H1 (cell line): ENCODE results near the gene RPLP2. TPM values are rescaled to one million over a fixed set of nuclear protein-coding genes. Genes with fewer than 3 reads are reported as not detected.

Source experiments
- CTCF ChIA-PET: fragments of 300-600 bp; sonication (Branson Sonifier 250); formaldehyde crosslinking; loops from one replicate; lab custom pipeline; 2021; ENCODE audit not compliant: partially characterized antibody; lab: Charles Lee
- POLR2A ChIA-PET: fragments of 300-600 bp; sonication (Branson Sonifier 250); formaldehyde crosslinking; loops from one replicate; lab custom pipeline; 2021; ENCODE audit warnings: inconsistent platforms; ENCODE audit not compliant: partially characterized antibody; lab: Charles Lee
- DNase-seq, 2 experiments: peaks; one replicate each; pipeline versions ENCODE4 v3.0.0 to v3.0.0-alpha.2; 2010 to 2022; ENCODE audit warnings: low spot score in 2 of 2, low read depth in 1 of 2, mixed read lengths in 1 of 2
- FAIRE-seq: peaks from 2 replicates; lab custom pipeline; 2011; peaks lifted over from hg19 to GRCh38; lab: Jason Lieb, UNC
- H2AFZ ChIP-seq: 2 replicates; pipeline ENCODE4 v1.8.1; 2012; ENCODE audit warnings: low read length, inconsistent platforms
- H2AK5ac ChIP-seq: 2 replicates; pipeline ENCODE4 v1.6.1; 2013; ENCODE audit warnings: low read depth, low read length
- H2BK120ac ChIP-seq: replicated peaks from 2 replicates; pipeline ENCODE3; 2013; ENCODE audit warnings: low read depth, low read length, inconsistent platforms
- H2BK12ac ChIP-seq: 2 replicates; pipeline ENCODE4 v1.6.1; 2013; ENCODE audit warnings: low read depth, low read length
- H2BK15ac ChIP-seq: 2 replicates; pipeline ENCODE4 v1.6.1; 2013; ENCODE audit warnings: low read length
- H2BK20ac ChIP-seq: 2 replicates; pipeline ENCODE4 v1.6.1; 2013; ENCODE audit warnings: low read length
- H2BK5ac ChIP-seq: 2 replicates; pipeline ENCODE4 v1.6.1; 2013; ENCODE audit warnings: low read depth, low read length
- H3K14ac ChIP-seq: 2 replicates; pipeline ENCODE4 v1.6.1; 2013; ENCODE audit warnings: inconsistent platforms; ENCODE audit not compliant: insufficient read length
- H3K18ac ChIP-seq: 2 replicates; pipeline ENCODE4 v1.6.1; 2013; ENCODE audit warnings: low read length; ENCODE audit errors: extremely low read depth
- H3K23ac ChIP-seq: 2 replicates; pipeline ENCODE4 v1.6.1; 2013; ENCODE audit warnings: inconsistent platforms; ENCODE audit not compliant: insufficient read length
- H3K23me2 ChIP-seq: 2 replicates; pipeline ENCODE4 v1.6.1; 2013; ENCODE audit warnings: low read depth, low read length
- H3K27ac ChIP-seq: 2 replicates; pipeline ENCODE4 v1.6.1; 2011; ENCODE audit warnings: low read depth, low read length, inconsistent platforms
- H3K27me3 ChIP-seq, 4 experiments: replicated peaks in 1 of 4; 1 replicate in 1 of 4; 2 replicates in 3 of 4; pipeline versions ENCODE4 v1.6.1 to v1.8.1; 2011 to 2013; ENCODE audit warnings: low read length in 3 of 4, mild to moderate bottlenecking in 3 of 4, inconsistent platforms in 2 of 4, mixed read lengths in 2 of 4, moderate library complexity in 1 of 4; ENCODE audit not compliant: control insufficient read depth in 3 of 4, insufficient read depth in 3 of 4; ENCODE audit errors: extremely low read depth in 1 of 4
- H3K36me3 ChIP-seq, 4 experiments: 2 replicates each; pipeline versions ENCODE4 v1.6.1 to v1.8.1; 2011 to 2013; ENCODE audit warnings: mild to moderate bottlenecking in 4 of 4, low read length in 3 of 4, moderate library complexity in 2 of 4, control low read depth in 1 of 4, inconsistent platforms in 1 of 4; ENCODE audit not compliant: insufficient read depth in 4 of 4, control insufficient read depth in 2 of 4
- H3K4ac ChIP-seq: replicated peaks from 2 replicates; pipeline ENCODE3; 2013; ENCODE audit warnings: low read length, low read depth, mixed read lengths, inconsistent platforms; ENCODE audit not compliant: insufficient read length
- H3K4me1 ChIP-seq, 4 experiments: replicated peaks in 1 of 4; 1 replicate in 1 of 4; 2 replicates in 3 of 4; pipeline versions ENCODE4 v1.6.1 to v1.8.1; 2011 to 2013; ENCODE audit warnings: low read length in 3 of 4, inconsistent platforms in 2 of 4, mixed read lengths in 1 of 4; ENCODE audit not compliant: insufficient read depth in 4 of 4, control insufficient read depth in 3 of 4
- H3K4me2 ChIP-seq, 2 experiments: 2 replicates each; pipeline versions ENCODE4 v1.6.1 to v1.8.1; 2011 to 2013; ENCODE audit warnings: low read depth in 2 of 2, low read length in 2 of 2, control low read depth in 1 of 2, inconsistent platforms in 1 of 2, mild to moderate bottlenecking in 1 of 2; ENCODE audit not compliant: insufficient read depth in 1 of 2
- H3K4me3 ChIP-seq, 4 experiments: fragments of 200-600, 300-600 bp in 1 of 4; sonication (generic), shearing (Covaris generic), sonication (Bioruptor Twin) in 1 of 4; 2 replicates each; pipeline versions ENCODE4 v1.5.1 to v1.8.1; 2011 to 2016; ENCODE audit warnings: low read length in 4 of 4, low read depth in 3 of 4, control low read depth in 2 of 4, inconsistent platforms in 2 of 4, mild to moderate bottlenecking in 2 of 4, mixed read lengths in 1 of 4, moderate library complexity in 1 of 4; ENCODE audit not compliant: insufficient read depth in 2 of 4; ENCODE audit errors: extremely low read depth in 1 of 4
- H3K56ac ChIP-seq: replicated peaks from 2 replicates; pipeline ENCODE3; 2013; ENCODE audit warnings: low read depth, mild to moderate bottlenecking, mixed read lengths, low read length, inconsistent platforms; ENCODE audit not compliant: insufficient read length
- H3K79me1 ChIP-seq: 2 replicates; pipeline ENCODE4 v1.6.1; 2013; ENCODE audit warnings: low read depth, low read length, control low read depth
- H3K79me2 ChIP-seq, 2 experiments: 2 replicates each; pipeline versions ENCODE4 v1.6.1 to v1.8.1; 2012 to 2013; ENCODE audit warnings: low read length in 2 of 2, mild to moderate bottlenecking in 2 of 2, inconsistent platforms in 1 of 2; ENCODE audit not compliant: insufficient read depth in 2 of 2, control insufficient read depth in 1 of 2
- H3K9ac ChIP-seq, 4 experiments: replicated peaks in 1 of 4; 1 replicate in 1 of 4; 2 replicates in 3 of 4; pipeline versions ENCODE4 v1.6.1 to v1.8.1; 2011 to 2013; ENCODE audit warnings: low read depth in 3 of 4, low read length in 3 of 4, control low read depth in 2 of 4, mild to moderate bottlenecking in 2 of 4, moderate library complexity in 2 of 4, inconsistent platforms in 1 of 4; ENCODE audit errors: extremely low read depth in 1 of 4
- H3K9me3 ChIP-seq, 2 experiments: 2 replicates each; pipeline versions ENCODE4 v1.6.1 to v1.8.1; 2012 to 2013; ENCODE audit warnings: mild to moderate bottlenecking in 2 of 2, moderate library complexity in 2 of 2, control low read depth in 1 of 2, inconsistent platforms in 1 of 2, low read depth in 1 of 2, low read length in 1 of 2, mixed read lengths in 1 of 2; ENCODE audit not compliant: insufficient read depth in 2 of 2
- H4K20me1 ChIP-seq, 2 experiments: replicated peaks in 1 of 2; 2 replicates each; pipeline versions ENCODE3 to v1.8.1; 2011 to 2013; ENCODE audit warnings: inconsistent platforms in 2 of 2, low read length in 2 of 2, mild to moderate bottlenecking in 1 of 2; ENCODE audit not compliant: insufficient read depth in 2 of 2, control insufficient read depth in 1 of 2
- H4K5ac ChIP-seq: 2 replicates; pipeline ENCODE4 v1.6.1; 2013; ENCODE audit warnings: low read length, low read depth, mixed read lengths, inconsistent platforms; ENCODE audit not compliant: insufficient read length
- H4K8ac ChIP-seq: 2 replicates; pipeline ENCODE4 v1.8.0; 2013; ENCODE audit warnings: mild to moderate bottlenecking, moderate library complexity, low read length, inconsistent platforms; ENCODE audit not compliant: insufficient read depth; ENCODE audit errors: extremely low read depth
- H4K91ac ChIP-seq: replicated peaks from 2 replicates; pipeline ENCODE3; 2013; ENCODE audit warnings: low read length, mixed read lengths, inconsistent platforms; ENCODE audit not compliant: insufficient read length
- ASH2L ChIP-seq: fragments of 200-600, 300-600 bp; sonication (generic); IDR thresholded peaks from one replicate; pipeline ENCODE4 v1.7.1; 2017; ENCODE audit warnings: low read length
- CTBP2 ChIP-seq: IDR thresholded peaks from 2 replicates; pipeline ENCODE4 v1.7.0; 2011; ENCODE audit warnings: borderline replicate concordance, mild to moderate bottlenecking, moderate library complexity, mixed read lengths, low read length; ENCODE audit not compliant: insufficient read depth, insufficient read length
- POU5F1 ChIP-seq: IDR thresholded peaks from 2 replicates; pipeline ENCODE4 v1.6.1; 2011; ENCODE audit warnings: low read depth, mild to moderate bottlenecking, low read length, moderate library complexity
- RBBP5 ChIP-seq: IDR thresholded peaks from 2 replicates; pipeline ENCODE4 v1.7.1; 2012; ENCODE audit warnings: low read depth, mild to moderate bottlenecking, inconsistent platforms, low read length, moderate library complexity, borderline replicate concordance
- ZNF274 ChIP-seq: IDR thresholded peaks from 2 replicates; pipeline ENCODE4 v1.7.0; 2012; ENCODE audit warnings: low read length, borderline replicate concordance; ENCODE audit errors: extremely low read depth
- WGBS, 2 experiments: shearing (Covaris generic) in 1 of 2; methylation state at CpG; one replicate each; pipeline versions ENCODE4 v1.1.6 to v1.1.7; 2013 to 2015; ENCODE audit warnings: low lambda C conversion rate in 2 of 2, mixed read lengths in 2 of 2, inconsistent platforms in 1 of 2, low coverage in 1 of 2, missing lambda C conversion rate in 1 of 2; ENCODE audit not compliant: insufficient replicate concordance in 2 of 2, insufficient coverage in 1 of 2, insufficient read length in 1 of 2; ENCODE audit errors: extremely low coverage in 1 of 2, missing lambda C conversion rate in 1 of 2; 5-methylcytosine and 5-hydroxymethylcytosine counted together
- polyA plus RNA-seq, 7 experiments: library from polyadenylated mRNA; depleted of rRNA in 3 of 7; stranded (reverse) in 5 of 7; unstranded in 2 of 7; fragments of >200 nt in 5 of 7; fragments of 200-250 nt in 2 of 7; gene quantifications; 1 replicate in 5 of 7; 2 replicates in 1 of 7; 4 replicates in 1 of 7; pipeline versions ENCODE4 v1.2.1 to v1.2.3, GENCODE V29; 2011 to 2013; ENCODE audit warnings: missing spikeins in 2 of 7, mixed read lengths in 2 of 7
- total RNA-seq: library from RNA; stranded (reverse); fragmentation: NEBNext Ultra II Directional; extraction: Animal tissue kit (Norgen Biotek cat#: 25700); gene quantifications from 2 replicates; pipeline ENCODE4 v1.2.1, GENCODE V29; 2021
- TF ChIP-seq, protein P1 (sequence below): IDR thresholded peaks from 2 replicates; pipeline ENCODE4 v1.6.1; 2012; ENCODE audit warnings: inconsistent platforms

Gene RPLP2
- total and polyA plus RNA-seq, 2 of the 8 experiments (the other 6 are each of a cell fraction or from before 2014, with no cell fraction given): 1,789 to 2,106 TPM

DNA sequence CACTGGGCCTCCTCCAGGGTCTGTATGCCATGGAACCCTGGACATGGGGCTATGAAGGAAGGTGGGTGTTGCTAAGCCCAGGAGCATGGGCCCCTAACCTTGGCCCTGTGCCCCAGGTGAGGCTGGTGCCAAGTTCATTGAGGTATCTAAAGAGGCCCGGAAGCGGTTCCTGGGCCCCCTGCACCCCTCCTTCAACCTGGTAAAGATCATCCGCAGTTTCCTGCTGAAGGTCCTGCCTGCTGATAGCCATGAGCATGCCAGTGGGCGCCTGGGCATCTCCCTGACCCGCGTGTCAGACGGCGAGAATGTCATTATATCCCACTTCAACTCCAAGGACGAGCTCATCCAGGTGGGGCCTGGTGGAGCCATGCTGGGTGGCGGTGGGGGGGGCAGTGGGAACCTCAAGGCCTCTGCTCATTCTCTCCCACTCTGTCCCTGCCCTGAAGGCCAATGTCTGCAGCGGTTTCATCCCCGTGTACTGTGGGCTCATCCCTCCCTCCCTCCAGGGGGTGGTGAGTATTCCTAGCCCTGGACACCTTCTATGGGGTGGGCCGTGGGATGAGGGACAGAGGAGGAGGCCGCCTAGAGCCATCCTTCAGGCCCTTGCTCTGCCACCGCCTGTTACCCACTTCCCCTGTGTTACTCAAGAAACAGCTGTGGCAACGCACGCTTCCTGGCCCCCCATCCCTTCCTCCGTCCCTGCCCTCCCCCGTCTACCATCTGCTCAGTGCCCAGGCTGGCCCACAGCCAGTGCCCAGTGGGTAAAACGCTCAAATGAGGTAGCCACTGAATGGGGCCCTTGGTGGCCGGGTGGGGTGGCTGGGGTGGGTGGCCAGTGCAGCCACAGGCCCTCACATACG lies 12.0 kb downstream of the RPLP2 start:
- H3K23me2 ChIP-seq: peaks cover 8% of the 10 kb centered on the region; the same call in 1 of the 2 replicates
- H3K4me2 ChIP-seq: no peak overlapping the region
- no peak overlapping the region for H2BK120ac ChIP-seq
- peaks cover 0 to 14% of the 10 kb centered on the region in 2 experiments for H4K20me1 ChIP-seq
- peaks cover 0 to 5% of the 10 kb centered on the region in 2 experiments; a peak in 1 of 4 replicates for H3K79me2 ChIP-seq
- H2BK20ac ChIP-seq: no peak overlapping the region
- no peak overlapping the region for H3K4ac ChIP-seq
- H3K9ac ChIP-seq: no peak overlapping the region
- no peak overlapping the region for H2AFZ ChIP-seq
- H2BK12ac ChIP-seq: 0 out of 2 replicates have a peak overlapping the region, but pooled peaks have one; percentile 27
- no peak overlapping the region for H2BK15ac ChIP-seq
- DNase-seq: no peak
- H3K4me1 ChIP-seq: peaks cover 0 to 15% (median 9%) of the 10 kb centered on the region in 4 experiments; a peak in 5 of 7 replicates
- no peak overlapping the region for H3K14ac ChIP-seq
- no peak overlapping the region for H3K23ac ChIP-seq
- TF ChIP-seq CTBP2 (no peak), ZNF274 (no peak), RBBP5 (no peak), ASH2L (no peak), POU5F1 (no peak)
- TF ChIP-seq, protein P1, sequence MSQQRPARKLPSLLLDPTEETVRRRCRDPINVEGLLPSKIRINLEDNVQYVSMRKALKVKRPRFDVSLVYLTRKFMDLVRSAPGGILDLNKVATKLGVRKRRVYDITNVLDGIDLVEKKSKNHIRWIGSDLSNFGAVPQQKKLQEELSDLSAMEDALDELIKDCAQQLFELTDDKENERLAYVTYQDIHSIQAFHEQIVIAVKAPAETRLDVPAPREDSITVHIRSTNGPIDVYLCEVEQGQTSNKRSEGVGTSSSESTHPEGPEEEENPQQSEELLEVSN: no peak
- H4K5ac ChIP-seq: no peak overlapping the region
- H4K91ac ChIP-seq: no peak overlapping the region
- FAIRE-seq: no peak
- H2BK5ac ChIP-seq: no peak overlapping the region
- 94% methylated on average over 16 of the region's 22 CpGs; no CpG with 5 or more reads in 1 of the 2 experiments for WGBS, 2 experiments
- H3K56ac ChIP-seq: no peak overlapping the region
- H4K8ac ChIP-seq: no peak overlapping the region
- no peaks in the 10 kb centered on the region; a peak in 2 of 7 replicates for H3K27me3 ChIP-seq
- H3K27ac ChIP-seq: no peak overlapping the region
- H3K36me3 ChIP-seq: peaks cover 0 to 10% (median 1%) of the 10 kb centered on the region in 4 experiments; a peak in 1 of 8 replicates
- no peak overlapping the region for H2AK5ac ChIP-seq
- peaks cover 8% of the 10 kb centered on the region for H3K79me1 ChIP-seq
- ChIA-PET POLR2A (interaction anchor here (40.4 to 53.0 kb wide), 2 partner anchors 8 to 11 kb away, joined by 1917 read pairs; partner anchors contain the start of genes CD151, CEND1, CRACR2B and PIDD1), CTCF (interaction anchor here (0.7 to 1.7 kb wide), 6 partner anchors 21 to 272 kb away, joined by 3 to 4 read pairs (median 3); no protein-coding TSS in a partner anchor)
- H3K18ac ChIP-seq: no peak overlapping the region
- no peak overlapping the region for H3K4me3 ChIP-seq
- no peaks in the 10 kb centered on the region for H3K9me3 ChIP-seq
